ENCODE measurements around the gene CTIF.
A peak's percentile ranks its signal among the peaks of the same experiment; 100 is the strongest.

Gene CTIF

DNA sequence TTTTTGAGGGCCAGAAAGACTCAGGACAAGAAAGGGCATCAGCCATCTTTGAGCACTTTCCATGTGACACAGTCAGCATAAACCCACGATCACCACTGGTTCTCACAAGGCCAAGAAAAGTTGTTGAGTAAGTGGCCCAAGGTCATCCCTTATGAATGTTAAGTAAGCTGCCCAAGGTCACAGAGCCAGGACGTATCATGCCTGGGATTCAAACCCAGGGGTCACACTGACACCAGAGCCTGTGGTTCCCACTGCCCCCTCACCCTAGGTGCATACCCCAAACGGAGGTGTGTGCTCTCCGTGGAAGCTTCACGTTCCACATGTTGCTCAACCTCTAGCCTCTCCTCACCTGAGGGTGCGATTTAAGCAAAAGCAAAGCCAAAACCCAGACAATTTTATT is 2.3 kb upstream of the CTIF start:
- Histone ChIP-seq H3K27me3 (ENCODE audit: low read depth, low read length) (no peaks in the 10 kb centered on the region), H2AFZ (ENCODE audit: low read depth, low read length) (no peak overlapping the region), H3K79me2 (ENCODE audit: low read length) (peaks cover 11% of the 10 kb centered on the region; the same call in 1 of the 2 replicates), H3K4me3 (ENCODE audit: low read length) (no peak overlapping the region), H3K4me2 (ENCODE audit: low read length) (no peak overlapping the region), H3K36me3 (replicated peaks; ENCODE audit: low read depth, low read length) (no peaks in the 10 kb centered on the region), H4K20me1 (ENCODE audit: insufficient read depth, low read length) (peaks cover 2% of the 10 kb centered on the region), H3K9ac (ENCODE audit: low read length) (no peak overlapping the region), H3K4me1 (ENCODE audit: low read length) (peaks cover 34% of the 10 kb centered on the region), H3K9me3 (ENCODE audit: insufficient read depth, low read length) (no peaks in the 10 kb centered on the region), H3K27ac (ENCODE audit: low read length) (no peak overlapping the region)
- TF ChIP-seq EZH2phosphoT487 (IDR thresholded peaks at IDR 0.05; ENCODE audit: low read depth): no peak
- TF ChIP-seq, protein P1, sequence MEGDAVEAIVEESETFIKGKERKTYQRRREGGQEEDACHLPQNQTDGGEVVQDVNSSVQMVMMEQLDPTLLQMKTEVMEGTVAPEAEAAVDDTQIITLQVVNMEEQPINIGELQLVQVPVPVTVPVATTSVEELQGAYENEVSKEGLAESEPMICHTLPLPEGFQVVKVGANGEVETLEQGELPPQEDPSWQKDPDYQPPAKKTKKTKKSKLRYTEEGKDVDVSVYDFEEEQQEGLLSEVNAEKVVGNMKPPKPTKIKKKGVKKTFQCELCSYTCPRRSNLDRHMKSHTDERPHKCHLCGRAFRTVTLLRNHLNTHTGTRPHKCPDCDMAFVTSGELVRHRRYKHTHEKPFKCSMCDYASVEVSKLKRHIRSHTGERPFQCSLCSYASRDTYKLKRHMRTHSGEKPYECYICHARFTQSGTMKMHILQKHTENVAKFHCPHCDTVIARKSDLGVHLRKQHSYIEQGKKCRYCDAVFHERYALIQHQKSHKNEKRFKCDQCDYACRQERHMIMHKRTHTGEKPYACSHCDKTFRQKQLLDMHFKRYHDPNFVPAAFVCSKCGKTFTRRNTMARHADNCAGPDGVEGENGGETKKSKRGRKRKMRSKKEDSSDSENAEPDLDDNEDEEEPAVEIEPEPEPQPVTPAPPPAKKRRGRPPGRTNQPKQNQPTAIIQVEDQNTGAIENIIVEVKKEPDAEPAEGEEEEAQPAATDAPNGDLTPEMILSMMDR (IDR thresholded peaks at IDR 0.05; ENCODE audit: low read depth, low read length): no peak

DNA sequence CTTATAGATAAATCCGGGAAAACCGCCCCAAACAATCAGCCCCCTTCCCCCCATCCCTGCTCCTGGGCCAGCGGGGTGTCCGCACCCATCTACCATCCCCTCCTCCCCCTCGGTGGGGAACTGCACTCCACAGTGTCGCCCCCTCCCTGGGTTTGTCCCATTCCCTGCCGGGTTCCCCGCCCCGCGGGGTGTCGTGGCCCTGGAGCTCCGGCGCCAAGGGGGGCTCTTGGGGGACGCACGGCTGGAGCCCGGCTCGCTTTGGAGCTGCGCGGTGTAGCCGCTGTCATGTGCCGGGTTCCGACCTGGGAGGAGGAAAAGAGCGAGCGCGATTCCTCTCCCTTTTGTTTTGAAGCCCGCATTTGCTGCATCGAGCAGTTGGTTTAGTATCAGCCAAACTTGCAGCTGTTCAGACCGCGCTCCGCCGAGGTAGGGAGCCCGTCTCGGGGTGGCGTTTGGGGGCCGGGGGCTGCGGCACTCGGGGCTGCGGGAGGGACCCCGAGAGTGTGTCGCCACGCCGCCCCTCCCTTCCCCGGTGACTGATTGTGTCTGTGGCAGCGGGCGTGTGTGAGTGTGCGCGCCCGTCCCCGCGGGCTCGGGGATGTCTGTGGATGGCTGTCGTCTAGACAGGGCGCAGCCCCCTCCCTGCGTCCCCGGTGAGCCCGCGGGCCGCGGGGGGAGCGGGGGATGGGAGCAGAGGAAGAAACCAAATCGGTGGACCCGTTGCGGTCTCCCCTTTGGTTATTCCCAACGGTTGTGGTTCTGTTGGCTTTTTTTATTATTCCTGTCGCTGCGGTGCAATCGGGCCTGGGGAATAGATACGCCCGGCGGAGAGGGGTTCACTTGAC is 797 bp downstream of the CTIF start:
- Histone ChIP-seq H3K9me3 (ENCODE audit: insufficient read depth, low read length) (no peaks in the 10 kb centered on the region), H2AFZ (ENCODE audit: low read depth, low read length) (peak overlapping the region; percentile 7; the same call in 1 of the 2 replicates), H3K36me3 (replicated peaks; ENCODE audit: low read depth, low read length) (no peaks in the 10 kb centered on the region), H3K27ac (ENCODE audit: low read length) (no peak overlapping the region), H3K79me2 (ENCODE audit: low read length) (peaks cover 28% of the 10 kb centered on the region), H3K4me3 (ENCODE audit: low read length) (peak overlapping the region; percentile 83), H3K4me1 (ENCODE audit: low read length) (peaks cover 9% of the 10 kb centered on the region), H3K27me3 (ENCODE audit: low read depth, low read length) (no peaks in the 10 kb centered on the region), H3K9ac (ENCODE audit: low read length) (peak overlapping the region; percentile 70), H3K4me2 (ENCODE audit: low read length) (peak overlapping the region; percentile 90), H4K20me1 (ENCODE audit: insufficient read depth, low read length) (peaks cover 32% of the 10 kb centered on the region)
- TF ChIP-seq, protein P1 (IDR thresholded peaks at IDR 0.05; ENCODE audit: low read depth, low read length): no peak
- TF ChIP-seq EZH2phosphoT487 (IDR thresholded peaks at IDR 0.05; ENCODE audit: low read depth): no peak

DNA sequence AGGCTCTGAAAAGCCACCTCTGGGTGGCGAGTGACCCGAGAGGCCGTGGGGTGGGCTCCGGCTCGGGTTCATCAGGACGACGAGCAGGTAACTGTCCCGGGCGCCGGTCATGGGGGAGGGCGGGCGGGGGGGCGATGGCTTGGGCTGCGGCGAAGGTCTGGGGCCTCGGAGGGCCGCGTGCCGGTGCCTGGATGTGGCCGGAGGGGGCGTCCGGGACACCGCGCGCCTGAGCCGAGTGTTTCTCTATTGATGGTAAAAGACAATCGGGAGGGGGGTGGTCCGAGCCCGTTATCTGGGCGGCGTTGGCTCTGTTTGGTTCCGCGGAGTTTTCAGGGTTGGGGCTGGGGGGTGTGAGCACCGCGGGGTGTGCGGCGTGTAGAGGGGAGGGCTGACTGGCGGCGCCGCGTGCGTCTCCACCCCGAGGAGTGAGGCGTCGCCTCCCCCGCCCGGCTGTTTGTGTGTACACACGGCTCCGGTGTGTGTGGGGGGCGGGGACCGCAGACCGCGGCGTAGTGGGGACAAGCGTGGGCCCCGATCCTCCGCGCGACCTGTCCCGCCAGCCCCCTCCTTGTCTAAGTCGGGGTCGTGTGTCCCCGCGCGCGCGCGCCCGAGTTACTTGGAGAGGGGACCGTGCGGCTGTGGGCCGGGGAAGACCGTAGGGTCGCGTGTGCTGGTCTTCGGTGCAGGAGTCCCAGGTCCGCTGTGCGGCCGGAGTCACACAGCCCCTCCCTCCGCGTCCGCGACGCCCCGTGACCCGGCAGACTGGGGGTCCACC is 1.6 kb downstream of the CTIF start:
- Histone ChIP-seq H3K4me3 (ENCODE audit: low read length) (peak overlapping the region; percentile 83), H4K20me1 (ENCODE audit: insufficient read depth, low read length) (peaks cover 40% of the 10 kb centered on the region), H3K36me3 (replicated peaks; ENCODE audit: low read depth, low read length) (no peaks in the 10 kb centered on the region), H3K27me3 (ENCODE audit: low read depth, low read length) (no peaks in the 10 kb centered on the region), H3K79me2 (ENCODE audit: low read length) (peaks cover 28% of the 10 kb centered on the region), H3K4me2 (ENCODE audit: low read length) (peak overlapping the region; percentile 90), H3K4me1 (ENCODE audit: low read length) (peaks cover 9% of the 10 kb centered on the region), H3K27ac (ENCODE audit: low read length) (no peak overlapping the region), H3K9ac (ENCODE audit: low read length) (peak overlapping the region; percentile 70), H3K9me3 (ENCODE audit: insufficient read depth, low read length) (no peaks in the 10 kb centered on the region), H2AFZ (ENCODE audit: low read depth, low read length) (peak overlapping the region; percentile 7; the same call in 1 of the 2 replicates)
- TF ChIP-seq EZH2phosphoT487 (IDR thresholded peaks at IDR 0.05; ENCODE audit: low read depth): no peak
- TF ChIP-seq, protein P1 (IDR thresholded peaks at IDR 0.05; ENCODE audit: low read depth, low read length): peak; percentile 26; the same call in 1 of the 2 replicates
